Lower leg skin (tissue), 3 donors: ENCODE measurements around the gene CDC42SE2.

ENCODE experiments used
- CTCF ChIP-seq, 3 donors: fragments of 450-650 bp; IDR thresholded peaks; one replicate each; pipeline ENCODE4 v1.5.1; 2016; ENCODE audit warnings: antibody characterized with exemption in 3 of 3, mild to moderate bottlenecking in 3 of 3, moderate library complexity in 2 of 3
- POLR2A ChIP-seq, 2 donors: fragments of 450-650 bp; IDR thresholded peaks; one replicate each; pipeline ENCODE4 v1.6.1; 2016 to 2017; ENCODE audit warnings: antibody characterized with exemption in 2 of 2, mild to moderate bottlenecking in 1 of 2, moderate library complexity in 1 of 2

- TF ChIP-seq CTCF (IDR thresholded peaks at IDR 0.05) (no peak), POLR2A (IDR thresholded peaks at IDR 0.05) (no peak)
These were observed 113.5 kb downstream of the CDC42SE2 start for GRCh38 chr5:131377346-131377745.
